ENCODE results near the gene PSMA1.

DNA sequence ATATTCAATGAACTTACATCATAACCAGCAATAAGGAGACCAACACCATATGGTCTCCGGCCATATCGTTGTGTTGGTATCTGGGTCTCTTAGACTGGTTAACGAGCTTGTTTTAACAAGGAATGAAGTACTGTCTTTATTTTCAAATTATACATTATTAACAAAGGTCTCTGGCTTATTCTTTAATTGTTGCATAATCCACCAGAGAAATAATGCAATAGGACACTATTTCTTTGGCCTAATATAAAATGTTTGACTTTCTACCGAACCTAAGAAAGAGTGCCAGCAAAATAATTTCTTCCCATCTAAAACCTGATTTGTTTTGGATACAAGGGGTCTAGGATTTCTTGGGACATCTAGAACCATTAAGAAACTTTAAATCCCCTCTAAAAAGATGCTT is 6.4 kb downstream of the PSMA1 start:
- no peak for TF ChIP-seq POLR2A (IDR thresholded peaks at IDR 0.05)
- TF ChIP-seq CTCF (IDR thresholded peaks at IDR 0.05) = no peak
- TF ChIP-seq POLR2AphosphoS5 (IDR thresholded peaks at IDR 0.05) = no peak
